Mucosa of descending colon (tissue), 3 donors: ENCODE results near the gene ABHD17C. TPM values are rescaled to one million over a fixed set of nuclear protein-coding genes. Genes with fewer than 3 reads are reported as not detected.
A peak's percentile ranks its signal among the peaks of the same experiment; 100 is the strongest.

Experiments used
- ATAC-seq: fragments of 200-7000 bp; cut with Tn5 transposase; one replicate; pipeline ENCODE4 v1.9.1; 2020; ENCODE audit warnings: mild to moderate bottlenecking, moderate library complexity
- DNase-seq, 3 donors: peaks; one replicate each; pipeline ENCODE4 v3.0.0-alpha.2; 2020
- H3K36me3 ChIP-seq: fragments of 200-600 bp; one replicate; pipeline ENCODE4 v1.8.0; 2021; ENCODE audit warnings: low read depth, mild to moderate bottlenecking
- H3K4me1 ChIP-seq: fragments of 200-600 bp; one replicate; pipeline ENCODE4 v1.8.0; 2021; ENCODE audit warnings: low read depth, mild to moderate bottlenecking
- H3K4me3 ChIP-seq: fragments of 200-600 bp; one replicate; pipeline ENCODE4 v1.8.0; 2021; ENCODE audit warnings: mild to moderate bottlenecking
- H3K9me3 ChIP-seq: fragments of 200-600 bp; one replicate; pipeline ENCODE4 v1.8.0; 2021; ENCODE audit warnings: mild to moderate bottlenecking
- intact Hi-C, 2 donors: fragments of 100-400 bp; cut with DNase I in 1 of 2; cut with micrococcal nuclease in 1 of 2; formaldehyde crosslinking; loops; one replicate each; pipeline versions ENCODE4 v1.11.0 to v1.11.1; 2022; cut with DNase I, micrococcal nuclease
- total RNA-seq, 3 donors: library from RNA; stranded (reverse); fragmentation: NEBNext Ultra II Directional in 2 of 3; extraction: Animal tissue kit (Norgen Biotek cat#: 25700) in 2 of 3; gene quantifications; one replicate each; pipeline versions ENCODE4 v1.2.1 to v1.2.4, GENCODE V29; 2021 to 2023
- TF ChIP-seq, protein P1 (sequence below): fragments of 200-600 bp; IDR thresholded peaks from one replicate; pipeline ENCODE4 v1.8.0; 2022; ENCODE audit warnings: antibody characterized with exemption, mild to moderate bottlenecking
- donor health status: DM: no; HTN: no; CAD: no; lungs with moderate emphysema.
- donor health status: DM: no; HTN: no; CAD: no.
- donor health status: DM: no; HTN: yes; CAD: no.

Gene ABHD17C
- total RNA-seq, 3 donors from 2014 or later = 84.4 to 192 (median 157) TPM

- Histone ChIP-seq H3K36me3 (no peaks in the 10 kb centered on the region), H3K4me1 (peaks cover 8% of the 10 kb centered on the region), H3K9me3 (no peaks in the 10 kb centered on the region), H3K4me3 (no peak overlapping the region)
- no peak for ATAC-seq
- intact Hi-C loops = no loop called here
- TF ChIP-seq, protein P1, sequence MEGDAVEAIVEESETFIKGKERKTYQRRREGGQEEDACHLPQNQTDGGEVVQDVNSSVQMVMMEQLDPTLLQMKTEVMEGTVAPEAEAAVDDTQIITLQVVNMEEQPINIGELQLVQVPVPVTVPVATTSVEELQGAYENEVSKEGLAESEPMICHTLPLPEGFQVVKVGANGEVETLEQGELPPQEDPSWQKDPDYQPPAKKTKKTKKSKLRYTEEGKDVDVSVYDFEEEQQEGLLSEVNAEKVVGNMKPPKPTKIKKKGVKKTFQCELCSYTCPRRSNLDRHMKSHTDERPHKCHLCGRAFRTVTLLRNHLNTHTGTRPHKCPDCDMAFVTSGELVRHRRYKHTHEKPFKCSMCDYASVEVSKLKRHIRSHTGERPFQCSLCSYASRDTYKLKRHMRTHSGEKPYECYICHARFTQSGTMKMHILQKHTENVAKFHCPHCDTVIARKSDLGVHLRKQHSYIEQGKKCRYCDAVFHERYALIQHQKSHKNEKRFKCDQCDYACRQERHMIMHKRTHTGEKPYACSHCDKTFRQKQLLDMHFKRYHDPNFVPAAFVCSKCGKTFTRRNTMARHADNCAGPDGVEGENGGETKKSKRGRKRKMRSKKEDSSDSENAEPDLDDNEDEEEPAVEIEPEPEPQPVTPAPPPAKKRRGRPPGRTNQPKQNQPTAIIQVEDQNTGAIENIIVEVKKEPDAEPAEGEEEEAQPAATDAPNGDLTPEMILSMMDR = no peak
- DNase-seq = no peak
Measured at GRCh38 chr15:80774486-80774885, 79.4 kb downstream of the ABHD17C start.

GRCh38 chr15:80775338-80775737 is 80.2 kb downstream of the ABHD17C start:
- Histone ChIP-seq H3K9me3 (no peaks in the 10 kb centered on the region), H3K4me1 (peaks cover 16% of the 10 kb centered on the region), H3K4me3 (no peak overlapping the region), H3K36me3 (no peaks in the 10 kb centered on the region)
- DNase-seq = no peak
- no peak for ATAC-seq
- intact Hi-C loops = loop anchor here (5.0 kb wide), 2 partner anchors 197 to 208 kb away; no protein-coding TSS in a partner anchor
- TF ChIP-seq, protein P1 = no peak

- no peaks in the 10 kb centered on the region for H3K9me3 ChIP-seq
- intact Hi-C loops = loop anchor here (5.0 kb wide), 2 partner anchors 196 to 209 kb away; no protein-coding TSS in a partner anchor
- no peak overlapping the region for H3K4me3 ChIP-seq
- no peaks in the 10 kb centered on the region for H3K36me3 ChIP-seq
- ATAC-seq (peak; percentile 65), DNase-seq (peak in 2 of 3 donors; percentile 68 to 91)
- TF ChIP-seq, protein P1 = peak; percentile 48
- H3K4me1 ChIP-seq = peaks cover 19% of the 10 kb centered on the region
Measured at GRCh38 chr15:80776420-80777045, 81.4 kb downstream of the ABHD17C start.

DNA sequence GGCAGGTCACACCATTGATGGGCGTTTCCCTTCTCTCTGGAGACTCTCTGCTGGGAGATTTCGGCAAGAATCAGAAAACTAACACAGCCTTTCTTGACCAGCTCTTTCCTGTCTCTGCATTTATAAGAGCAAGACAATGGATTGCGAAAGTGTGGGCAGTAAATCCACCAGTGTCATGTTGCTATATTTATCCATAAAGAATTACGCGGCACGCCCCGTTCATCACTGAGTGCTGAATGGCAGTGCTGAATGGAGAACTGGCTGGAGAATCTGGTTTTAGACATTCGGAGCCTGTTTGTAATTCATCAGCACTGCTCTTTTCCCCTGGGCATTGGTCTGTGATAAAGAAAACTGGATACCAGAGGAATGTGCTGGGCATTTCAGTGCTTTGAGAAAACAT is 82.0 kb downstream of the ABHD17C start:
- H3K9me3 ChIP-seq = no peaks in the 10 kb centered on the region
- intact Hi-C loops = loop anchor here (5.0 kb wide), 2 partner anchors 195 to 210 kb away; no protein-coding TSS in a partner anchor
- peak; percentile 70 for ATAC-seq
- peaks cover 19% of the 10 kb centered on the region for H3K4me1 ChIP-seq
- no peak overlapping the region for H3K4me3 ChIP-seq
- H3K36me3 ChIP-seq = no peaks in the 10 kb centered on the region
- peak; percentile 48 to 77 (median 57) for DNase-seq
- TF ChIP-seq, protein P1 = no peak

GRCh38 chr15:80777826-80778620 is 82.9 kb downstream of the ABHD17C start:
- H3K9me3 ChIP-seq = no peaks in the 10 kb centered on the region
- intact Hi-C loops = loop anchor here (5.0 kb wide), 2 partner anchors 194 to 211 kb away; no protein-coding TSS in a partner anchor
- no peak overlapping the region for H3K4me3 ChIP-seq
- no peaks in the 10 kb centered on the region for H3K36me3 ChIP-seq
- TF ChIP-seq, protein P1 = no peak
- peaks cover 19% of the 10 kb centered on the region for H3K4me1 ChIP-seq
- DNase-seq (no peak), ATAC-seq (peak; percentile 13)
